CD4-positive, alpha-beta T cell (primary cell): ENCODE results near the gene PDPK1. TPM values are rescaled to one million over a fixed set of nuclear protein-coding genes. Genes with fewer than 3 reads are reported as not detected.

ENCODE experiments used
- ATAC-seq: fragments of 200-7000 bp; cut with Tn5 transposase; one replicate; pipeline ENCODE4 v1.10.0; 2022; ENCODE audit warnings: mild to moderate bottlenecking; ENCODE audit not compliant: poor library complexity
- CTCF ChIA-PET: fragments of 350-600 bp; sonication (Branson Sonifier 250); formaldehyde crosslinking; loops from one replicate; lab custom pipeline; 2021; ENCODE audit warnings: antibody characterized with exemption, inconsistent platforms; lab: Charles Lee
- POLR2A ChIA-PET: fragments of 350-600 bp; sonication (Branson Sonifier 250); formaldehyde crosslinking; loops from one replicate; lab custom pipeline; 2021; ENCODE audit warnings: antibody characterized with exemption, inconsistent platforms; lab: Charles Lee
- DNase-seq, 14 experiments: peaks; one replicate each; pipeline ENCODE4 v3.0.0-alpha.2; 2013 to 2020; ENCODE audit warnings: mixed read lengths in 2 of 14
- H3K27ac ChIP-seq, 2 donors: one replicate each; pipeline versions ENCODE4 v1.5.1 to v1.7.0; 2013; ENCODE audit warnings: low read length in 2 of 2, low read depth in 1 of 2, mild to moderate bottlenecking in 1 of 2
- H3K27me3 ChIP-seq, 2 experiments: 1 replicate in 1 of 2; 2 replicates in 1 of 2; pipeline versions ENCODE4 v1.6.1 to v1.7.0; 2013; ENCODE audit warnings: low read length in 2 of 2, control low read depth in 1 of 2, mild to moderate bottlenecking in 1 of 2, moderate library complexity in 1 of 2; ENCODE audit not compliant: insufficient read depth in 2 of 2, control insufficient read depth in 1 of 2
- H3K36me3 ChIP-seq: one replicate; pipeline ENCODE4 v1.6.1; 2013; ENCODE audit warnings: low read length, control low read depth; ENCODE audit not compliant: insufficient read depth
- H3K4me1 ChIP-seq: one replicate; pipeline ENCODE4 v1.6.1; 2013; ENCODE audit warnings: low read length, control low read depth; ENCODE audit not compliant: insufficient read depth
- H3K4me3 ChIP-seq: one replicate; pipeline ENCODE4 v1.5.1; 2013; ENCODE audit warnings: mild to moderate bottlenecking, low read length, moderate library complexity
- H3K9me3 ChIP-seq, 2 experiments: 1 replicate in 1 of 2; 2 replicates in 1 of 2; pipeline versions ENCODE4 v1.6.1 to v1.7.0; 2013; ENCODE audit warnings: low read length in 2 of 2, mild to moderate bottlenecking in 2 of 2, control low read depth in 1 of 2, moderate library complexity in 1 of 2; ENCODE audit not compliant: control insufficient read depth in 1 of 2, insufficient read depth in 1 of 2
- H3K27ac Mint-ChIP-seq: one replicate; pipeline ENCODE4 v1.8.0; 2020; ENCODE audit warnings: mixed read lengths
- H3K27me3 Mint-ChIP-seq: one replicate; pipeline ENCODE4 v1.8.0; 2021; ENCODE audit warnings: mixed read lengths
- H3K36me3 Mint-ChIP-seq: one replicate; pipeline ENCODE4 v1.8.0; 2021; ENCODE audit warnings: low read depth, mixed read lengths
- H3K4me1 Mint-ChIP-seq: one replicate; pipeline ENCODE4 v1.8.0; 2021; ENCODE audit warnings: low read depth, mixed read lengths
- H3K4me3 Mint-ChIP-seq: one replicate; pipeline ENCODE4 v1.8.0; 2020; ENCODE audit warnings: mild to moderate bottlenecking, mixed read lengths
- H3K9me3 Mint-ChIP-seq: one replicate; pipeline ENCODE4 v1.8.0; 2020; ENCODE audit warnings: mixed read lengths
- intact Hi-C, 2 experiments: fragments of 100-400 bp; cut with DNase I in 1 of 2; cut with micrococcal nuclease in 1 of 2; formaldehyde crosslinking; loops; one replicate each; pipeline versions ENCODE4 v1.15.1 to v1.9.0; 2023 to 2025; cut with DNase I, micrococcal nuclease
- total RNA-seq, 174 experiments: library from RNA in 2 of 174; stranded (reverse) in 2 of 174; gene quantifications; one replicate each; pipeline ENCODE4 v1.2.3 and lab custom pipeline; 2021 to 2026
- TF ChIP-seq, protein P1 (sequence below): fragments of 200-600 bp; IDR thresholded peaks from one replicate; pipeline ENCODE4 v1.8.0; 2022; ENCODE audit warnings: antibody characterized with exemption, mild to moderate bottlenecking

PDPK1 gene
- total RNA-seq, 2 experiments from 2014 or later, result 46.1 to 51.1 TPM

DNA sequence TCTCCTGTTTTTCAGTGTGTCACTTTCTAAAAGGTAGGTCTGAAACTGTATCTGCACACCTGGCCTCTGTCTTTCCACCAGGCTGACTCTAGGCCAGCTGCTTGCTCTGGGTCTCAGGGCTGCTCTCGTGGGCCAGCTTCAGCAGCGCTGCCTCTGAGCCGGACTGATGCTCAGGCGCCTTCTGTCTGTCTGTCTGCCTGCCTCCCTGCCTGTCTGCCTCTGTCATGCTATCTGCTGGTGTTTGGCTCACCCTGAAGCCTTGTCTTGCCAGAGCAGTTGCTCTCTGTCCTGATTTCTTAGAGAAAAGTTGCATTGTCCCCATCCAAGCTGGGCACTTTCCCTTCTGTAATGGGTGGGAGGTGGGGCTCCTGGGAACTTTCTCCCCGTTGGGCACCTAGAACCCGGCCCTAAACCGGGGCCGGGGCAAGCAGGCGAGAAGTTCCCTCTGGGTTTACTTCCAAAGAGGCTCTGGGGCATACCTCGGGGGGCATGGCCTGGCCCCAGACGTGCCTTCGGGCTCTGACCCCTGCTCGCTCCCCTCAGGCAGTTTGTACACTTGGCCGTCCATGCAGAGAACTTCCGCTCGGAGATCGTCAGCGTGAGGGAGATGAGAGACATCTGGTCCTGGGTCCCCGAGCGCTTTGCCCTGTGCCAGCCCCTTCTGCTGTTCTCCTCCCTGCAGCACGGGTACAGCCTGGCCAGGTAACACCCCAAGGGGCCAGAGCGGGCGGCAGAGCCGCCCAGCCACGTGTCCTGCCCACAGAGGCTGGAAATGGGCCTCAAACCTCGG, 39.9 kb upstream of the PDPK1 start:
- Mint-ChIP-seq H3K9me3 (no peaks in the 10 kb centered on the region), H3K4me3 (no peak overlapping the region), H3K27ac (no peak overlapping the region), H3K36me3 (peaks cover 4% of the 10 kb centered on the region), H3K27me3 (no peaks in the 10 kb centered on the region), H3K4me1 (peaks cover 4% of the 10 kb centered on the region)
- Histone ChIP-seq H3K36me3 (peaks cover 5% of the 10 kb centered on the region), H3K27ac (no peak overlapping the region), H3K4me1 (peaks cover 7% of the 10 kb centered on the region), H3K27me3 (no peaks in the 10 kb centered on the region), H3K9me3 (no peaks in the 10 kb centered on the region), H3K4me3 (no peak overlapping the region)
- ChIA-PET POLR2A (no interaction called here), CTCF (no interaction called here)
- intact Hi-C loops, result no loop called here
- TF ChIP-seq, protein P1, sequence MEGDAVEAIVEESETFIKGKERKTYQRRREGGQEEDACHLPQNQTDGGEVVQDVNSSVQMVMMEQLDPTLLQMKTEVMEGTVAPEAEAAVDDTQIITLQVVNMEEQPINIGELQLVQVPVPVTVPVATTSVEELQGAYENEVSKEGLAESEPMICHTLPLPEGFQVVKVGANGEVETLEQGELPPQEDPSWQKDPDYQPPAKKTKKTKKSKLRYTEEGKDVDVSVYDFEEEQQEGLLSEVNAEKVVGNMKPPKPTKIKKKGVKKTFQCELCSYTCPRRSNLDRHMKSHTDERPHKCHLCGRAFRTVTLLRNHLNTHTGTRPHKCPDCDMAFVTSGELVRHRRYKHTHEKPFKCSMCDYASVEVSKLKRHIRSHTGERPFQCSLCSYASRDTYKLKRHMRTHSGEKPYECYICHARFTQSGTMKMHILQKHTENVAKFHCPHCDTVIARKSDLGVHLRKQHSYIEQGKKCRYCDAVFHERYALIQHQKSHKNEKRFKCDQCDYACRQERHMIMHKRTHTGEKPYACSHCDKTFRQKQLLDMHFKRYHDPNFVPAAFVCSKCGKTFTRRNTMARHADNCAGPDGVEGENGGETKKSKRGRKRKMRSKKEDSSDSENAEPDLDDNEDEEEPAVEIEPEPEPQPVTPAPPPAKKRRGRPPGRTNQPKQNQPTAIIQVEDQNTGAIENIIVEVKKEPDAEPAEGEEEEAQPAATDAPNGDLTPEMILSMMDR, result no peak
- DNase-seq, result no peak
- no peak for ATAC-seq

DNA sequence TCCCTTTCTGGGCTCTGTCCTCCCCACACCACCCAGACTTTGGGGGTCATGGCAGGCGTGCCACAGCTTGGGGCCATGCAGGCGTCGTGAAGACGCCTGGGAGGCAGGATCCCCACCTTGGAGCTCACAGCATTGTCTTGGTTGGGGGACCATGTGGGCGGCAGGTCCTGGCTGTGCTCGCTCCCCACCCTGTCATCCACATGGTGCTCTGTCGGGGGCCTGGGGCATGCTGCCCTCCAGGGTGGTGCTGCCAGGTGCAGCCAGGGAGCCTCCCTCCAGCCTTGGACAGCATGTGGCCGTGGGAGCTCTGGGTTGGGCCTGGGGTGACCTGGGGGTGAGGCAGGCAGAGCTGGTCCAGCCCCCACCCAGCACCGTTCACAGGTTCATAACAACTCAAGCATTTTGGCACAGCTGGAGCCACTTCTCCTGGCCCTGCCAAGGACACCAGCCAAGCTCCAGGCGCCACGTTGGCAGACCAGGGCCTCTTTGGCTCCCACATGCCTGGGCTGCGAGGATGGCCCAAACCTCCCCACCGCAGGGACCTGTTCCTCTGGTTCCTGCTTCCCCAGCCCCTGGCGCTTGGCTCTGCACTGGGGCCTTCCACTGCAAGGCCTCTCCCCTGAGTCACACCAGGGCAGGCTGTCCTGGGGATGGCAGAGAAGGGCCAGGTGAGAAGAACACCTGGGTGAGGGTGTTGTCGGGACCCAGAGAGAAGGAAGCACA, 39.1 kb upstream of the PDPK1 start:
- no peak overlapping the region for H3K27ac ChIP-seq
- Mint-ChIP-seq H3K27ac (no peak overlapping the region), H3K36me3 (peaks cover 4% of the 10 kb centered on the region), H3K9me3 (no peaks in the 10 kb centered on the region), H3K4me1 (peaks cover 4% of the 10 kb centered on the region), H3K4me3 (no peak overlapping the region), H3K27me3 (no peaks in the 10 kb centered on the region)
- H3K27me3 ChIP-seq, result no peaks in the 10 kb centered on the region
- DNase-seq, result peak in 1 of 14 experiments; percentile 17
- TF ChIP-seq, protein P1, result no peak
- intact Hi-C loops, result no loop called here
- POLR2A ChIA-PET, result no interaction called here
- CTCF ChIA-PET, result no interaction called here
- H3K9me3 ChIP-seq, result no peaks in the 10 kb centered on the region
- no peak overlapping the region for H3K4me3 ChIP-seq
- peaks cover 7% of the 10 kb centered on the region for H3K4me1 ChIP-seq
- ATAC-seq, result no peak
- peaks cover 5% of the 10 kb centered on the region for H3K36me3 ChIP-seq

DNA sequence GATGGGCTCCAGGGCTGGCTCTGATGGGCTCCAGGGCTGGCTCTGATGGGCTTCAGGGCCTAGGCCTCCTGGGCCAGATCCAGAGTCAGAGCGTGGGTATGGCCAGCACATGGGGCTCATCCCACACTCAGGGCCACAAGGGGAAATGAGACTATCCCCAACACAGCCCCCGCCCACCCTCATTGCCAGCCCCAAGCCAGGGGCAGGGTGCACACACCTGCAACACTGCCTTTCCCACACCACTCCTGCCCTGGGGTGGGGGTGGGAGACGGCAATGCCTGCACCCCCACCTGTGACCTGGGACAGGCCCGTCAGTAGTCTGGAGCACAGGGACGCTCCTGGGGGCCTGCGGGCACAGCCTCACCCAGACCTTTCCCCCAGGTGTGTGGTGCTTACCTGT, 38.4 kb upstream of the PDPK1 start:
- peak in 1 of 14 experiments; percentile 13 for DNase-seq
- ChIA-PET CTCF (no interaction called here), POLR2A (no interaction called here)
- TF ChIP-seq, protein P1, result no peak
- Histone ChIP-seq H3K4me3 (no peak overlapping the region), H3K9me3 (no peaks in the 10 kb centered on the region), H3K36me3 (peaks cover 5% of the 10 kb centered on the region), H3K4me1 (peaks cover 7% of the 10 kb centered on the region), H3K27me3 (no peaks in the 10 kb centered on the region), H3K27ac (no peak overlapping the region)
- no peaks in the 10 kb centered on the region for H3K9me3 Mint-ChIP-seq
- H3K27ac Mint-ChIP-seq, result no peak overlapping the region
- no peaks in the 10 kb centered on the region for H3K27me3 Mint-ChIP-seq
- H3K36me3 Mint-ChIP-seq, result peaks cover 4% of the 10 kb centered on the region
- peaks cover 4% of the 10 kb centered on the region for H3K4me1 Mint-ChIP-seq
- H3K4me3 Mint-ChIP-seq, result no peak overlapping the region
- no peak for ATAC-seq
- intact Hi-C loops, result no loop called here
